ENCODE results near the gene KIF21A. TPM values are rescaled to one million over a fixed set of nuclear protein-coding genes. Genes with fewer than 3 reads are reported as not detected.

KIF21A gene
- total RNA-seq, 1 donor from 2014 or later: 57.3 TPM

DNA sequence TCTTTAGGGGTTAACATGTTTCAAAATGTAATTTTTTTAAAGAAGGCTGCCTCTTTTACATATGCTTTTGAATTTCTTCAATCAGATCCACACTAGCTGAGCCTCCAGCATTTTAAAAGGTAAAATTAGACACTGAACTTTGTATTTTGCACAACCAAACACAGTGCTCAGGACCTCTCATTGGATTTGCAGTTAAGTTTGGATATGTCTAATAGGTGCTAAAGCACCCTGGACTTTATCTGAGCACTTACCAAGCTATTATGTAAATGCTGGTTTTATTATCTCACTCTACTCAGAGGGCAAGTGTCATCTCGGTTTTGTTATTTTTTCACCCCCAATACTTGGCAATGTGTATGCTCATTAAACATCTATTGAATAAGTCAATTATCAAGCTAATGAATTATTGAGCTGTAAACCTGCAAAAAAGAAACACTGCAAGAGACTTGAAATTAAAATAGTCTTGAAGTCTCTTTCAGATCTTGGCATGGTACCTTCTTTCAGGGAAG is 150.7 kb downstream of the KIF21A start:
- TF ChIP-seq, protein P1, sequence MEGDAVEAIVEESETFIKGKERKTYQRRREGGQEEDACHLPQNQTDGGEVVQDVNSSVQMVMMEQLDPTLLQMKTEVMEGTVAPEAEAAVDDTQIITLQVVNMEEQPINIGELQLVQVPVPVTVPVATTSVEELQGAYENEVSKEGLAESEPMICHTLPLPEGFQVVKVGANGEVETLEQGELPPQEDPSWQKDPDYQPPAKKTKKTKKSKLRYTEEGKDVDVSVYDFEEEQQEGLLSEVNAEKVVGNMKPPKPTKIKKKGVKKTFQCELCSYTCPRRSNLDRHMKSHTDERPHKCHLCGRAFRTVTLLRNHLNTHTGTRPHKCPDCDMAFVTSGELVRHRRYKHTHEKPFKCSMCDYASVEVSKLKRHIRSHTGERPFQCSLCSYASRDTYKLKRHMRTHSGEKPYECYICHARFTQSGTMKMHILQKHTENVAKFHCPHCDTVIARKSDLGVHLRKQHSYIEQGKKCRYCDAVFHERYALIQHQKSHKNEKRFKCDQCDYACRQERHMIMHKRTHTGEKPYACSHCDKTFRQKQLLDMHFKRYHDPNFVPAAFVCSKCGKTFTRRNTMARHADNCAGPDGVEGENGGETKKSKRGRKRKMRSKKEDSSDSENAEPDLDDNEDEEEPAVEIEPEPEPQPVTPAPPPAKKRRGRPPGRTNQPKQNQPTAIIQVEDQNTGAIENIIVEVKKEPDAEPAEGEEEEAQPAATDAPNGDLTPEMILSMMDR (IDR thresholded peaks at IDR 0.05; ENCODE audit: unreplicated experiment): no peak
- Mint-ChIP-seq H3K27me3 (no peaks in the 10 kb centered on the region), H3K36me3 (ENCODE audit: insufficient read depth) (peaks cover 14% of the 10 kb centered on the region), H3K4me3 (ENCODE audit: low read depth) (no peak overlapping the region), H3K27ac (no peak overlapping the region), H3K4me1 (ENCODE audit: low read depth) (peaks cover 11% of the 10 kb centered on the region), H3K9me3 (ENCODE audit: low read depth) (peaks cover 7% of the 10 kb centered on the region)
- no peak for DNase-seq (ENCODE audit: low spot score, unreplicated experiment)

DNA sequence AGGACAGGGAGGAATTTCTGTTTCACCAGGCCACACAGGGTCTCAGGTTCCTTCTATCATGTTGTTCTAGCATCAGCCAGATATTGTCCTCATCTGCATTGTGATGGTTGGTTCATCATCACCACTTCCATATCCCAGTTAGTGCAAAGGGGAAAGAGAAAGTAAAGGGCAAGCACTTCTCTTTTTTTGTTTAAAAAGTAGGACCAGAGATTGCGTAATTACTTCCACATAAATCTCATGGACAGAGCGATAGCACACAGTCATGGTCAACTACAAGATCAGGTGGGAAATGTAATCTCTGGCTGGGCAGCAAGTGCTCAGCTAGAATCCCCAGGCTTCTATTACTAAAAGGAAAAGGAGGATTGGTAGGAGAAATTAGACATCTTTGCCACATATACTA is 155.1 kb downstream of the KIF21A start:
- H3K4me1 Mint-ChIP-seq (ENCODE audit: low read depth): peaks cover 3% of the 10 kb centered on the region
- no peaks in the 10 kb centered on the region for H3K9me3 Mint-ChIP-seq (ENCODE audit: low read depth)
- no peak for DNase-seq (ENCODE audit: low spot score, unreplicated experiment)
- no peak overlapping the region for H3K4me3 Mint-ChIP-seq (ENCODE audit: low read depth)
- TF ChIP-seq, protein P1 (IDR thresholded peaks at IDR 0.05; ENCODE audit: unreplicated experiment): no peak
- H3K27ac Mint-ChIP-seq: no peak overlapping the region
- H3K27me3 Mint-ChIP-seq: no peaks in the 10 kb centered on the region
- peaks cover 3% of the 10 kb centered on the region for H3K36me3 Mint-ChIP-seq (ENCODE audit: insufficient read depth)

DNA sequence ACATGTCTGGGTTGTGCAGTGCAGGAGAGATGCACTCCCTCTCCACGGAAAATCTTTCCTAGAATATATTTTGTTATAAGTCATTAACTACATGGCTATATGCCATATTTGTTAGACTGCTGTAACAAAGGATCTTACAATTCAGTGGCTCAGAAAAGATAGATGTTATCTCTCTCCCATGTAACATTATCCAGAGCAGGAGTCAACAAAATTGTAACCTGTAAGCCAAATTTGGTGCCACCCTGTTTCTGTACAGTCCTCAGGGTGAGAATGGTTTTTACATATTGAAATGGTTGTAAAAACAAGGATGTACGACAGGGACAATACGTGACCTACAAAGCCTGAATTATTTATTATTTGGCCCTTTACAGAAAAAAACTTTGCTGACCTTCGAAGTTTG is 155.5 kb downstream of the KIF21A start:
- H3K4me1 Mint-ChIP-seq (ENCODE audit: low read depth): peaks cover 3% of the 10 kb centered on the region

DNA sequence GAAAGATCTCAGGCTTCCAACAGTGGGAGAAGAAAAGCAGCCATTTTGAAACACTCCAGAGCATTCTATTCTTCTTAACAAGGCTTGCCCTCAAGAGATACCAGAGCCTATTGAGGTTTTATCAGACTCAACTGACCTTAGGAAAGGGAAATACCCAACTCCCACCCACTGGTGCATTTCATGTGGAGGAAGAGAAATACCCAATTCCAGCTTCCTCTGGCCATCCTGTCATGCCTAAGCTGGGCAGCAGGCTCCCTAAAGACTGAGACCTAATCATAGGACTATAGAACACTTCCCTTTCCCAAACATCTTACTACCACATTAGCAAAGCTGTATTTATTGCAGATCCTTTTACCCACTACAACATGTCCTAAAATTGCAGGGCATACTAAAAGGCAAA is 164.5 kb downstream of the KIF21A start:
- Mint-ChIP-seq H3K36me3 (ENCODE audit: insufficient read depth) (no peaks in the 10 kb centered on the region), H3K27ac (no peak overlapping the region), H3K27me3 (no peaks in the 10 kb centered on the region), H3K4me1 (ENCODE audit: low read depth) (no peaks in the 10 kb centered on the region), H3K4me3 (ENCODE audit: low read depth) (no peak overlapping the region), H3K9me3 (ENCODE audit: low read depth) (no peaks in the 10 kb centered on the region)
- no peak for DNase-seq (ENCODE audit: low spot score, unreplicated experiment)
- TF ChIP-seq, protein P1 (IDR thresholded peaks at IDR 0.05; ENCODE audit: unreplicated experiment): no peak

More for the DNA sequence above, 155.5 kb downstream of the KIF21A start:
- no peak for DNase-seq (ENCODE audit: low spot score, unreplicated experiment)
- Mint-ChIP-seq H3K27me3 (no peaks in the 10 kb centered on the region), H3K4me3 (ENCODE audit: low read depth) (no peak overlapping the region), H3K9me3 (ENCODE audit: low read depth) (no peaks in the 10 kb centered on the region), H3K27ac (no peak overlapping the region), H3K36me3 (ENCODE audit: insufficient read depth) (peaks cover 2% of the 10 kb centered on the region)
- TF ChIP-seq, protein P1 (IDR thresholded peaks at IDR 0.05; ENCODE audit: unreplicated experiment): no peak

DNA sequence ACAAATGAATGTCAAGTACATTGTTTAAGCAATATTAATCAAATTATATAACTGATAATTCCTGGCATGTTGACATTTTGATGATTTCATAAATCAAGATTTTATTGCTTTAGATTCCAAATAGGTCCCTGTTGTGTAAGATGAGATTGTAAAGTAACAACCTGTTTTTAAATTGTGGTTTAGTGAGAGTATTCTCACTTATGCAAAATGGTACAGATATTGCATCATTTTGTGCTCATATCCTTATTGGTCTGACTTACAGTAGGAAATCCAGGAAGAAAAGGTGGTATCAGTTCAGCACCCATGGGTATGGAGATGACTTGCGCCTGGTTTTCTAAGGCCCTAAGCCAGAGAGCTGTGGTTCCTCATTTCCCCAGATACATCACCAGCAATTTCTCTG is 165.5 kb downstream of the KIF21A start:
- Mint-ChIP-seq H3K27ac (no peak overlapping the region), H3K4me3 (ENCODE audit: low read depth) (no peak overlapping the region), H3K9me3 (ENCODE audit: low read depth) (no peaks in the 10 kb centered on the region), H3K4me1 (ENCODE audit: low read depth) (no peaks in the 10 kb centered on the region), H3K27me3 (no peaks in the 10 kb centered on the region), H3K36me3 (ENCODE audit: insufficient read depth) (no peaks in the 10 kb centered on the region)
- DNase-seq (ENCODE audit: low spot score, unreplicated experiment): no peak
- TF ChIP-seq, protein P1 (IDR thresholded peaks at IDR 0.05; ENCODE audit: unreplicated experiment): no peak

All from progenitor cell of endocrine pancreas (in vitro differentiated cells).